NOMO-1 treated with DMSO at 0.1 percent for 48 hours (cell line): Measurements from ENCODE around the gene MED13.
A peak's percentile ranks its signal among the peaks of the same experiment; 100 is the strongest.

Source experiments
- DNase-seq: peaks from one replicate; lab custom pipeline; 2025; ENCODE audit not compliant: unreplicated experiment; lab: John Stamatoyannopoulos, UW

Gene MED13, protein sequence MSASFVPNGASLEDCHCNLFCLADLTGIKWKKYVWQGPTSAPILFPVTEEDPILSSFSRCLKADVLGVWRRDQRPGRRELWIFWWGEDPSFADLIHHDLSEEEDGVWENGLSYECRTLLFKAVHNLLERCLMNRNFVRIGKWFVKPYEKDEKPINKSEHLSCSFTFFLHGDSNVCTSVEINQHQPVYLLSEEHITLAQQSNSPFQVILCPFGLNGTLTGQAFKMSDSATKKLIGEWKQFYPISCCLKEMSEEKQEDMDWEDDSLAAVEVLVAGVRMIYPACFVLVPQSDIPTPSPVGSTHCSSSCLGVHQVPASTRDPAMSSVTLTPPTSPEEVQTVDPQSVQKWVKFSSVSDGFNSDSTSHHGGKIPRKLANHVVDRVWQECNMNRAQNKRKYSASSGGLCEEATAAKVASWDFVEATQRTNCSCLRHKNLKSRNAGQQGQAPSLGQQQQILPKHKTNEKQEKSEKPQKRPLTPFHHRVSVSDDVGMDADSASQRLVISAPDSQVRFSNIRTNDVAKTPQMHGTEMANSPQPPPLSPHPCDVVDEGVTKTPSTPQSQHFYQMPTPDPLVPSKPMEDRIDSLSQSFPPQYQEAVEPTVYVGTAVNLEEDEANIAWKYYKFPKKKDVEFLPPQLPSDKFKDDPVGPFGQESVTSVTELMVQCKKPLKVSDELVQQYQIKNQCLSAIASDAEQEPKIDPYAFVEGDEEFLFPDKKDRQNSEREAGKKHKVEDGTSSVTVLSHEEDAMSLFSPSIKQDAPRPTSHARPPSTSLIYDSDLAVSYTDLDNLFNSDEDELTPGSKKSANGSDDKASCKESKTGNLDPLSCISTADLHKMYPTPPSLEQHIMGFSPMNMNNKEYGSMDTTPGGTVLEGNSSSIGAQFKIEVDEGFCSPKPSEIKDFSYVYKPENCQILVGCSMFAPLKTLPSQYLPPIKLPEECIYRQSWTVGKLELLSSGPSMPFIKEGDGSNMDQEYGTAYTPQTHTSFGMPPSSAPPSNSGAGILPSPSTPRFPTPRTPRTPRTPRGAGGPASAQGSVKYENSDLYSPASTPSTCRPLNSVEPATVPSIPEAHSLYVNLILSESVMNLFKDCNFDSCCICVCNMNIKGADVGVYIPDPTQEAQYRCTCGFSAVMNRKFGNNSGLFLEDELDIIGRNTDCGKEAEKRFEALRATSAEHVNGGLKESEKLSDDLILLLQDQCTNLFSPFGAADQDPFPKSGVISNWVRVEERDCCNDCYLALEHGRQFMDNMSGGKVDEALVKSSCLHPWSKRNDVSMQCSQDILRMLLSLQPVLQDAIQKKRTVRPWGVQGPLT (N-terminal part only)

DNA sequence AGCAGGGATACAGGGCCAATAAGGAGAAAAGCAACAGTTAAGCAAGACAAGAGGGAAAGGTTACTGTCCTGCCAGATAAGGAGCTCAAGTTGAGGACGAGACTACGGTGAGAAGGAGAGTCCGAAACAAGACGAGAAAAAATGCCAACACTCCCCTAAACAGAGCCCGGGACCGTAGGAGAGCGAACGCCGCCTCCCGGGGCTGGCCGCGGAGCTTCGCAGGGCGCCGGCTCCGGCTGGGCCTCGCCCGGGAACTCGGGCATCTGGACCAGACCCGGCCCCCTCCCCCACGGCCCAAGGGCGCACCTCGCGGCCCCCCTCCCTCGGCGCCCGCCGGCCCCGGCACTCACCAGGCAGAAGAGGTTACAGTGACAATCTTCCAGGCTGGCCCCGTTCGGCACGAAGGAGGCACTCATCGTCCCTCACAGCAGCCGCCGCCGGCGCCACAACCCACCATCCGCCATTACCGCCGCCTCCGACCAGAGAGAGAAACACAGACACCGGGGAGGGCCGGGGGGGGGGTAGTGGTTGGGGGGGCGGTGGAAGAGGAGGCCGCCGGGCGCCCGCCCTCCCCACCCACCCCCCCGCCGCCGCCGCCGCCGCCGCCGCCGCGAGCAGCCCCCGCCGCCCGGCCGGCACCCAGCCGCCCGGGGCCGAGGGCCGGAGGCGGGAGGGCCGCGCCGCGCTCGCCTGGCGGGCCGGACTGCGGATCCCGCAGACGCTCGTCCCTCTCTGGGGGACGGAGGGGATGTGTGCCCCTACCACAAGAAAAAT, at the start of gene MED13:
Gene MED13 (minus strand): TSS at position 488 of the 773 bp plus-strand sequence. CDS start 73 bp downstream, at position 415.
- peak; percentile 13 for DNase-seq

DNA sequence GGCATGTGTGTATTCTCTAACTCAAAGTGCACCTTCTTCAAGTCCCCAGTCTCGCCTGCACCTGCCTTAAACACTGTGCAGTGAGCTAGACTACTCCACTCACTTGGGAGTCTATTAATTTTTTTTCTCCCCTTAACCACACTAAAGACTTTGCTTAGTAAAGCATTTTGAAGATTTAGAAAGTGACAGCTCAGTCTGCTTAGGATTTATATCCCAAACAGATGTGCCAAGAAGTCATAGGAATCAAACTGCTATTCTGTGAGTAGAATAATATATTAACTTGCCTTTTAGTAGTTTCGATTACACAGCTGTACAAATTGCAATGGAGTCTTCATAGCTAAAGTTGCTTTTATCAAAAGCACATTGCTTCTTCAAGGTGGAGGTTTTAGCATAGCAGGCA, 47.2 kb upstream of the MED13 start:
- DNase-seq: no peak

DNA sequence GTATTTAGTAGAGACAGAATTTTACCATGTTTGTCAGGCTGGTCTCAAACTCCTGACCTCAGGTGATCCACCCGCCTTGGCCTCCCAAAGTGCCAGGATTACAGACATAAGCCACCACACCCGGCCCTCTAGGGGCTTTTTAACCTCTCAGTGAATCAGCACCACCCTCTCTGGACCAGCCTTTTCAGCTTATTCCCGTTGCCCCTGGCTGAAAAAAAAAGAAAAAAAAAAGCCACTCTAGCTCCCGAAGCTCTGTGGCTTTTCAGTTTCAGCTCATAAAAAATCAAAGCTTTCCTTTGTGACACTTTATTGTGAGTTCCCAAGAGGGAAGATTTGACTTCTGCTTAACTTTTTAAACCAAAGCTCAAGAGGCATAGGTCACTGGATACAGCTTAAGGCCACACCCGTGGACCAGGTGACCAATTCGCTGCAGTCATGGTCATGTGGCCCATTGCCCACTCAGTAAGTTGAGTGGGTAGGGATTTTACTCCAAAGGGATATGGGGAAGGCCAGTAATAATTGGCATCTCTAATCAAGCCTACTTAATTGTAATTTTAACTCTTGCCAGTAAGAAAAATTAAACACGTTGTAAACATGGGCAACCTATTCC, 46.6 kb upstream of the MED13 start:
- no peak for DNase-seq

DNA sequence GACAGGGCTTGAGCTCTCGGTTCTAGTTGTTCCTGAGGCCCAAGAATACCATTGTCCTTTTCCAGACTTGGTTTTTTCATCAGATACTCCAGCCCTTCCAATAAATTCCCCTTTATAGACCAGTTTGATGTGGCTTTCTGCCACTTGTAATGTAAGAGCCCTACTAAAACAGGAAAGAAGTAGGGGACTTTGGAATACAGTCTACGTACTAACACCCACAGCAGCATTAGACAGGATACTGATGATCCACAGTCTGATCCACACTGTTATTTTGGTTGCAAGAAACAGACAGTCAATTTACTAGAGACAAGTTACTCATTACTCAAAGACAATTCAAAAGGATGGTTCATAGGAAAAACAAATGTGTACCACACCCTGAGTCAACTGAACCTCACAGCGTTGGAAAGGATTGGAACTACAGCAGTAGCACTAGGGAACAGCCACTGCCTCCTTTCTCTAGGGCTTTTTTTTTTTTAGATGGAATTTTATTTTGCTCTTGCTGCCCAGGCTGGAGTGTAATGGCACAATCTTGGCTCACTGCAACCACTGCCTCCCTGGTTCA, 45.9 kb upstream of the MED13 start:
- no peak for DNase-seq

DNA sequence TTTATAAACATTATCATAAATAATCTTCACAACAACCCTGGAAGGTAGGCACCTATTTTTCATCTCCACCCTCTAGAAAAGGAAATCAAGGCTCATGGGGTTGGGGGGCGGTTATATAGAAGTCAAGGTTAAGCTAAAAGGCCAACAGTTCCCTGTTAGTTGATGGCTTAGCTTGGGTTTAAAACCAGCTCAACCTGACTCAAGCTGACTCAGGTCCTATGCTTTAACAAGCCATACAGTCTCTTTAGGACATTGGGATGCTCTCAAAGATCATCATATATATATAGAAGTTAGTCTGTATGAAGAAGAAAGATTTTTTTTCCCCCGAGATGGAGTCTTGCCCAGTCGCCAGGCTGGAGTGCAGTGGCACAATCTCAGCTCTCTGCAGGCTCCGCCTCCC, 44.8 kb upstream of the MED13 start:
- no peak for DNase-seq

DNA sequence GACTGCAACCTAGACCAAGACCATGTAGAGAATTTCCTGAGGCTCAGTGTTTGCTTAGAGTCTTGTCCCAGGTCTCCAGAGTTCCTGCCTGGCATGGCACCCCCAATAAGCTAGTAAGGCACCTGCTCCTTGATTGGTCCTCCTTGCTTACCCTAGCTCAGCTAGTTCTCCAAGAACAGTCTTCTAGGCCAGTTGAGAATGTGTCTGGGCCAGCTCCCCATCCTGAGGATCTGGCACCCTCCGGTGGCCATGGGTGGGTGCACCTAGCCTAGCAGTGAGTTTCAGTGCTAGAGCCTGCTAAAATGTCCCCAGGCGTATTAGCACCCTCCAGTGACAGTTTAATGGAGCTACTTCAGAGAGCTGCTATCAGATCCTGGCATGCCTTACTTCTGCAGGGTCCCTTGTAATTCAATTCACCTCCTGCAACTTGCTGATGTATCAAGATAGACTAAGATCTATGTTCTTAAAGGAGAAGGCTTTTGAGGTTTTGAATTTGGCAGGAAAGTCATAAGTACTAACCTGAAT, 44.4 kb upstream of the MED13 start:
- DNase-seq: peak; percentile 69

DNA sequence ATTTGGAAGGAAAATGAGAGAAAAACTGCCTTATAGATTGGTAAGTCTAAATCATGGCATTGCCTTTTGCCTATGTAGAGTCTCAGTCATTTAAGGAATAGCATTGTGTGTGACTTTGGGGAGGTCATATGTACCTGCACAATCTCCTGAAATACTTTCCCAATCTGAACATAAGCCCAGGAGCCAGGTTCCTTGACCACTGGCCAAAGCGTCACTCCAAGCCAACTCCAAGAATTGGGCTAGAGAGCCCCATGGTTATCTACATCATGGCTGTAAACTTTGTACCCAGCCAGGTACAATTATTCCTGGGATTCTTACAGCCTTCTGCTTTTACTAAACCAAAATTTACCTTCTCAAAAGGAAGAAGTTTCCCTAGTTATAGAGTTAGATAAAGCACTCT, 40.8 kb upstream of the MED13 start:
- DNase-seq: no peak

DNA sequence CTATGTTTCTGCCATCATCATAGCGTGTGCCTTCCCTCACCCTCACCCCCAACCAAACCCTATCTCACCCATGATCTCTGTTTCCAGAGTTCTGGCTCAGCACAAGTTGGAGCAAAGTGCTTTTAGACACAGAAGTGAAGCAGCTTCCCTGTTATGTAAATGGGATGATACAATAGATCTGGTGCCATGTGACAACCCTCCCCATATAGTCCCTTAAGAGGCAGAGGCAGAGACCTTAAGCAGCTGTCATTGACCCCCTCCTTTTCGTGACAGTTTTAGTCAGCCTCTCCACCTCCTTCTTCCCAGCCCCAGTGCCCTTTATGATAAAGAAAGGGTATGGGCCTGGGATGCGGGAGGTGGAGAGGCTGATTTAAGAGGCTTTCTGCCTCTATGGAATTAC, 40.3 kb upstream of the MED13 start:
- DNase-seq: no peak

DNA sequence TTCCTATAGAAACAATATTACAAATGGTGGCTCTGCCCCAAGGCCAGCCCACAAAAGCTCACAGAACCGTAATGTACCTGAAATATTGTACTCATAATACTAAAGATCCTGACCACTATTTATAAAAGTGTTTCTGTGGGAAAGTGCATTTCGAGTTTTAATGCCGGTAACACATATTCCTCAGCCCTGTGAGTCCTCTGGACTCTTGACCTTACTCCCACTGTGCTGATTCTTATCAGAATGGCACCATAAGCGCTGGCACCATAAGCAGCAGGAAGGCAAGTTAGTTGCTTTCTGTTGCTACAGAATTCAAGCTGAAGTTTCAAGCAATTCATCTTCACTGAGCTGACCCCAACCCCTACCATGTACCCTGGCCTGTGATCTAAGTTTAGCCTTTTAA, 36.4 kb upstream of the MED13 start:
- no peak for DNase-seq

DNA sequence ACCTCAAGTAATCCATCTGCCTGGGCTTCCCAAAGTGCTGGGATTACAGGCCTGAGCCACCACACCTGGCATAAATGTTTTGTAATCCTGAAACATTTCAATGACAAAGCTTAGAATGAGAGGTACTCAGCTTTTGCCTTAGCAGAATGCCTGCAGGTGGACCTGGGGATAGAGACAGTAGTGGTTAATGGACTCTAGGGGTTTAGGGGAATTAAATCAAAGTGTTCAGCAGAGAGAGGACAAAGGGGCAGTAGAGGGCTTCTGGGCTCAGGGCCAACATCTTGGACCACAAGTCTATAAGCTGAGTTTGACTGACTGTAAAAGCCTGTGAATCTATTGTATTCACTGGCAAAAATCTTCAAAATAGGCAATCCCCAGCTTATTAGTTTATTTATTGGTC, 36.0 kb upstream of the MED13 start:
- DNase-seq: no peak

DNA sequence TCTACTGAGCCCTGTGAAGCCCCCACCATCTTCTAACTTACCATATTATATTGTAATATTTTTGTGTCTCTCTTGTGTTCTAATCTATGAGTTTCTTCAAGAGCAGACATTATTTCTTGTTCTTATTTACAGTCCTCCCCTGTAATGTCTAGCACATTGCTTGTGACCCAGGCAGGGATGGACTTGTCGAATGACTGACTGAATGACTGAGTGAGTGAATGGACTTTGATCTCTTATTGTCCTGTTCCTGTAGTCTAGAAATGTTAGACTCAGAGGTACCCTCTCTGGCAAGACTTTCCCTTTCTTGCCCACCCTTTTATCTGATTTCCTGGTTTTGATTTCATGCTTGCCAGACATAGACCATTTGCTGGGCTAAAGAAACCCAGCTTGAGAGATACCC, 35.0 kb upstream of the MED13 start:
- no peak for DNase-seq

DNA sequence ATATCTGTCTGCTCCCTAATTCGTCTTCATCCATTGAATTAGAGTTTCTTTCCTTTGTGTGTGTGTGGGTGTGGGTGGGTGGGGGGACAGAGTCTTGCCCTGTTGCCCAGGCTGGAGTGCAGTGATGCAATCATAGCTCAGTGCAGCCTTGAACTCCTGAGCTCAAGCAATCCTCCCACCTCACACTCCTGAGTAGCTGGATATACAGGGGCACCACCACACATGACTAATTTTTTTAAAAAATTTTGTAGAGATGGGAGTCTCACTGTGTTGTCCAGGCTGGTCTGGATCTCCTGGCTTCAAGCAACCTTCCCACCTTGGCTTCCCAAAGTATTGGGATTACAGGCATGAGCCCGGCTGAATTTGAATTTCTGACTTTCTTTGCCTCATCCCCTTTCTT, 34.5 kb upstream of the MED13 start:
- DNase-seq: no peak

DNA sequence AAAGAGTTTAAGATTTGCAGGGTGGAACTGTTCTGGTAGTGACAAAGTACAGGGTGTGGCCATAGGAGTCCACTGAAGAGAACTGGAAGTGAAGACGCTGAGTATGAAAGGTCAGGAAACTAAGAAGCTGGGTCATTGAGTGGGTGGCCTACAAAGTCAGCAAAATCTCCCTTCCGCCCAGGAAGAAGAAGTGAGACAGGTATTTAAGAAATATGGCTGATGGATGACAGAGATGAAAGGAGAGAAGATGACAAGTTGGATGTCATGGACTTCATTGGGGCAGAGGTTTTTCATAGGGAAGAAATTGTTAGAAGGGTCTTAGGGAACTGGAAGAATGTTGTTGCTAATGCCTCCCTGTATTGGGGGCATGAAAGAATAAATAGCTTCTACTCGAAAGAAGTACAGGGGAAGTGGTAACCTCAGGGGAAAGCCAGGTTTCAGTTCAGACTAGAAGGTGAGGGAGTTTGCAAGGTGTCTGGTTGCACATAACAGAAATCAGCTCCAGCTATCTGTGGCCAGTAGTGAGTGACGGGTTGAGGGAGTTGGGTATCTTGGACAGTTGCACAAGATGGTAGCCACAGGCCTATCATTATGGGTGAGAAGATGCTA, 33.6 kb upstream of the MED13 start:
- no peak for DNase-seq

DNA sequence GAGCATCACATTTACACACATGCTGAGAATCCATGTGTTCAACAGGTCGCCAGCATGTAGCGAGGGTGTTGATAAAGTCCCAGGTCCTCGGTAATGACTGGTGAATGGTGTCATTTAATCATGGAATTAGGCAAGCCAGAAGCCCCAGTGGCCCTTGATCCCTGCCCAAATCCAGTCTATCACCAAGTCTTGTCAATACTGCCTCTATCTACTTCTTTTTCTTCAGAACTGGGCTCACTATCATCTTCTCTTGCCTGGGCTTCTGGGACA, 31.3 kb upstream of the MED13 start:
- DNase-seq: no peak

DNA sequence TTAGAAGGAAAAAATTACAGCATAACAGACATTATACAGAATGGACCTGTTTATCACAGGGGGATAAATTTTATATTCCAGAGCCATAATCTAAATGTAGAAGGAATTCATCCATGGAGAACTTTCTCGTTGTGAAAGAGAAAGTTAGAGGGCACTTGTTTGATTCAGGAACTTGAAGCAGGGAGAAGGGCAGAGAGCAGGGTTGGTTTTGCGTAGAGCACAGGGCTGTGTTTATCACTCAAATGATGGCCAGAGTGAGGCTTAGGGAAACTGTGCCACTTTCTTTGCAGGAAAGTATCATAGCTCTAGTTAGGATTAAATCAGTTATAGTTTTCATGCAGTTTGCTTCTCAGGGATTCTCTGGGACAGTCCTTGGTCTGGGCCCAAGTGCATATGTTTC, 29.1 kb upstream of the MED13 start:
- no peak for DNase-seq

DNA sequence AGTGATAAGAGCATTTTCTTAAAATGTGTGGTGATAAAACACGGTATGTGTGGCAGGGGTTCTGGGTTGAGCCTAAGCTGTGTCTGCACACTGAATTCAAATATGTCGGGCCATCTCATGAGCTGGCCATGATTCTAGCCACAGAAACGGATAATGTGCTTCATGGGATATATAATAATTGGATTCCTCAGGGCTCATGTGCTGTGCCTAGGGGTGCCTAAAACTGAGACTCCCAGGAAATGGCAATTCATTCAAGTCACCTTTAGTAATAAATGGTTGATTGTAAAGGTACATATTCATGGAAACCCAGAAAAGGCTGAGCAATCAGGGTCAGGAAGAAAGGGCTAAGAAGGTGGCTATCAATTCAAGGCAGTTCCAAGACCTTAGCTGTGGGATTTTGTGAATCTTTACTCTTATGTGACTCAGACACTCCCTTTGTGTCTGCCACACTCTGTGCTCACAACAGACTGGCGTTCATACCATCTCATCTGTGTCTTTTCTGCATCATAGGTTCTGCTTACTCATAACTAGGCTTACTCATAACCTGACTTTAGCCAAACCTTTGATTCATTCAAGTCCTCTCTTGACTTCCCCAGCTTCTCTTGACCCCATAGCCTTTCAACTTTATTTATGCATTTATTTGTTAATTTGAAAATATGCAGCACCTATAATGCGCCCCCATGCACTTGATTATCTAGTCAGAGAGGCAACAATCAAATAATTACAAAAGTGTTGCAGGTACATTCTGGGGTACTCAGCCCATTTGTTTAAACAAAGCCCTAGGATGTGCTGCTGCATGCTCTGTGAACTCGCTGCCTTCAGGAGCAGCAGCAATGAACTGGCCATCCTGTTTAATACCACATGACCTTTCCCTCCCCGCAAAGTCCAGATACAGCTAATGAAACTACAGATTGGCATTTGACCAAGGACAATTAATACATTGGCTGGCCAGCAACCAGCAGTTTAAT, 28.4 kb upstream of the MED13 start:
- no peak for DNase-seq

DNA sequence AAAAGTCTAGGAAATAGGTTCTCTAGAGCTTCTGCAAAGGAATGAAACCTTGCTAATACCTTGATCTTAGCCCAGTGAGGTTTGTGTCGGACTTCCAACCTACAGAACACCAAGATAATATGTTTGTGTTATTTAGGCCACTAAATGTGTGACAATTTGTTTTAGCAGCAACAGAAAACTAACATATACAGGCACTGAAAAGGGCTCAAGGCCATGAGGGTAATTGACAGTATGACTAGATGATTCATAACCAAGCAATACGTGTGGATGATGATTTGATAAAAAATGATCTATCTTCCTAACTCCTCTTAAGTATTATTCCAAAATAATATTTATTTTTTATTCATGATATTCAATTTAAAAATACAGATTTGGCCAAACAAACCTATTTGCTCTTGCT, 27.7 kb upstream of the MED13 start:
- DNase-seq: no peak

DNA sequence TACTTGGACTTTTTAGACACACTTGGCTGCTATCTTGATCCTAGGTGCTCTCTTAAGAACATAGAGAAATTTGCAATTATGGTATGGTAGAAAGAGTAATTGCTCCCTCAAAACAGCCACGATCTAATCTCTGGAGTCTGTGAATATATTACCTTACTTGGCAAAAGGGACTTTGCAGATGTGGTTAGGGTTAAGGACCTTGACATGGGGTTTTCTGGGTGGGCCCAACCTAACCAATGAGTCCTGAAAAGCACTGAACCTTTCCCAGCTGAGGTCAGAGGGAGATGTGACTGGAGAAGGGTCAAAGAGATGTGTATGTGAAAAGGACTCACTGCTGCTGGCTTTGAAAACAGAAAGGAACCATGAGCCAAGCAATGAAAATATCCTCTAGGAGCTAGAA, 26.7 kb upstream of the MED13 start:
- no peak for DNase-seq
